NOMO-1 treated with dmso at 0.1 percent for 144 hours (cell line): ENCODE results near the gene HEATR5B.
A peak's percentile ranks its signal among the peaks of the same experiment; 100 is the strongest.

Source experiments
- DNase-seq: peaks from one replicate; lab custom pipeline; 2025; ENCODE audit not compliant: unreplicated experiment; lab: John Stamatoyannopoulos, UW

HEATR5B gene

DNA sequence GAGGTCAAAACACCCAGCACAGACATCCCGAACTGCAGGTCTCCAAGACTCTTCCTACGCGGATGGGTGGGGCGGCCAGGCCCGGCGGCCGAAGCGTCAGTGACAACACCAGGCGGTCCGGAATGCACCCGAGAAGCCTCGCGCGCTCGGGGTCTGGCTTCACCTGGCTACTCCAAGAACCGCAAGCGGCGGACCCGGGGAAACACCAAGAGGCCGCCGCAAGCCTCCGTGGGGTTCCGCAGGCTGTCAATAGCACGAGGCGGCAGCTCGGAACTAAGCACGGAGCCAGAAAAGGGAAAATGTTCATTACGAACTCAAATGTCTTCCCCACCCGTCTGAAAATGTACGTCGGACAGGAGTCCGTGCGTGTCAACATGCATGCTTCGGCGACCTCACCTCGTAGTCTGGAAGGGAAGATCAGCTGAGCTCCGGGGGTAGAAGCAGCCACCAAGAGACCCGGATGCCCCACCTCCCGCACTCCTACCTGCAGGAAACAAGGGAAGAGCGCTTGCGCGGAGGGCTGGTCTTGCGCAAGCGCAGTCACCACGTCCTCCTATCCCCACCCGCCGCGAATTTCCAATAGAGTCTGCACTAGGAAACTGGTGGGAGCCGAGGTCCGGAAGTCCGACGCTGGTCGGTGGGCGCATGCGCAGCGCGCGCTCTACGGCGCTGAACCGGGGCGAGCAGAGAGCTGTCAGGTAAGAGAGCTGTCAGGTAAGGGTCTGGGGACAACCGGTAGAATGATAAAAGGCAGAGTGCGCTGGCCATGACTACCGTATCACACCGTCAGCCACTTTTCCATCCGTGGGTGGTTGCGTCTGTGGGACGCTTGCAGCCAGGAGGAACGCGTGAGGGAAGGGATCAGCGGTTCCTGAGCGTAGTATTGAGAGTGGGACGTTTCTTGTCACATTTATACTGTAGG, at the start of gene HEATR5B, which contains the start of gene GPATCH11:
TSS of gene HEATR5B (minus strand) at position 500 of the 922 bp plus-strand sequence. CDS start 958 bp downstream, outside the sequence.
TSS of gene GPATCH11 (plus strand) at position 646 of the 922 bp plus-strand sequence. CDS start 3,864 bp downstream, outside the sequence.
- peak; percentile 94 for DNase-seq

DNA sequence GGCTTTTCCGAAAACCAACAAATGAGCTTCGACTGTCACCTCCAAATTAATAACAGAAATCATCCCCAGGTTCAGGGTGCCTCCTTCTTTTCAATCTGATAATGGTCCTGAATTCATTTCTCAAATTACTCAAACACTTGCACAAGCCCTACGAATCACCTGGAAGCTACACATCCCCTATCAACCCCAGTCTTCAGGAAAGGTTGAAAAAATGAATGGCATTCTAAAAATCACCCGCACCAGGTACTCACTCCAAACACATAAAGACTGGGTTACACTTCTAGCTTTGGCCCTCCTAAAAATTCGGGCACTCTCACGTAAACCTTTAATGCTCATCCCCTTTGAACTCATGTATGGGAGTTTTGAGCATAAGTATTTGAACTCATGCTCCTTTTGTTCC, 48.7 kb upstream of the HEATR5B start:
- DNase-seq, result no peak

DNA sequence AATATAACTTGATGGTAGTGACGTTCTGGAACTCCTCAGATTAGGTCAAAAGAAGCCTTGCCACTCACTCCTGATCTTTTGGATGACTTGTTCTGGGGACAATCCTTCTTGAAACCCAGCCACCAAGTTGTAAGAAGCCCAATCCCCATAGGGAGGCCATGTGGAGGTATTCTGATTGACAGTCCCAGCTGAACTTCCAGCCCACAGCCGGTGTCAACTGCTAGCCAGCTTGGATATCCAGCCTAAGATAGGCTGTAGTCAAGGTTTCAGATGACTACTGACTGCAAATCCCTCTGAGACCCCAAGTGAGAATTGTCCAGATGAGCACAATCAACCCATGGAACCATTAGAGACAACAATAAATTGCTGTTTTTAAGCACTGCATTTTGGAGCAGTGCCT, 41.2 kb upstream of the HEATR5B start:
- DNase-seq, result no peak

DNA sequence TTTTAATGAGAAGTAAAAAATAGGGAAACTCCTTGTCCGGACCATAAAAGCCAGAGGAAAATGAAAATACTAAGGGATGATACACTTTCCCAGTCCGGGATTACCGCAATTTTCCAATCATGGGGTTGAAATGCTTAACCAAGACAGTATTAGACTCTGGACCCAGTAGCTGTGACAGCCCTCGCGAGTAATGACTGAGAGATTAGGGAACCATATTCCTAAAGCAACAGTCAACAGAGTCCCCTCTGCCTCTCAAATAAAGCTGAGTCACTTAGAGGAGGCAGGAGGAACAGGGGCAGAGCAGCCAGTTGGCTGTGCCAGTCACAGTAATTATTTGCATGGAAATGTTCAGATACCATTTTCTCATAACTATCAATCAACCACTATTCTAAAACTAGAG, 35.0 kb upstream of the HEATR5B start:
- DNase-seq, result no peak

DNA sequence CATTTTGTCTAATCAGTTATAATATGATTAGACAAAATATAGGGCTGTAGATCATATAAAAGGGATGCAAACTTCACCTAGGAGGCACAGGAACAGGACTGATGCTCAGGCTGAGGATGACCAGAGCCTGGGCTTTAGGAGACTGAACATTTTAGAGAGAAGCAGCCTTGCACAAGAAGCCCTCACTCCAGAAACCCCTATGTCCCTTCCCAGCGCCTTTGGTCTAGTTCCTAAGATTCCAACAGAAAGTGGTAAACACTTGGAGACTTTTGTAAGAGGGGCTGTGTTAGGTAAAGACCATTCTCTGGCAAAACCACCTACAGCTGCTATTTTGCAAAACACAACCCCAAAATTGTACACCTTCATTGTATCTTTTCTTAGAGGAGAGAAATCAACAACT, 33.4 kb upstream of the HEATR5B start:
- no peak for DNase-seq

DNA sequence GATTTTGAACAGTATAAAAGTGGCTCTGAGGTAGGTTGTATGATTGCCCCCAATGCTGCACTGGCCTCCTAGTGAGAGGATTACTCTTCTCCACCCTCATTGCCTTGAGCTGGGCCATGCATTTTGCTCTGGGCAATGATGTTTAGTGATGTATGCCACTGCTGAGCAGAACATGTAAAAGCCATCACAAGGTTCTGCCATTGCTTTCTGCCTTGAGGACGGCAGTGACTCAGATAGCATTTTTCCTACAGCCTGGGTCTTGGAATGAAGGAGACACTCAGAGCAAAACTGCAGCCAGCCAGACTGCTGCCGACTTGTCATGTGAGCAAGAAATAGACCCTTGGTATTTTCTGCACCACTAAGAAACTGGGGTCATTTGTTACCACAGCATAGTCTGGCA, 27.8 kb upstream of the HEATR5B start:
- DNase-seq, result no peak

DNA sequence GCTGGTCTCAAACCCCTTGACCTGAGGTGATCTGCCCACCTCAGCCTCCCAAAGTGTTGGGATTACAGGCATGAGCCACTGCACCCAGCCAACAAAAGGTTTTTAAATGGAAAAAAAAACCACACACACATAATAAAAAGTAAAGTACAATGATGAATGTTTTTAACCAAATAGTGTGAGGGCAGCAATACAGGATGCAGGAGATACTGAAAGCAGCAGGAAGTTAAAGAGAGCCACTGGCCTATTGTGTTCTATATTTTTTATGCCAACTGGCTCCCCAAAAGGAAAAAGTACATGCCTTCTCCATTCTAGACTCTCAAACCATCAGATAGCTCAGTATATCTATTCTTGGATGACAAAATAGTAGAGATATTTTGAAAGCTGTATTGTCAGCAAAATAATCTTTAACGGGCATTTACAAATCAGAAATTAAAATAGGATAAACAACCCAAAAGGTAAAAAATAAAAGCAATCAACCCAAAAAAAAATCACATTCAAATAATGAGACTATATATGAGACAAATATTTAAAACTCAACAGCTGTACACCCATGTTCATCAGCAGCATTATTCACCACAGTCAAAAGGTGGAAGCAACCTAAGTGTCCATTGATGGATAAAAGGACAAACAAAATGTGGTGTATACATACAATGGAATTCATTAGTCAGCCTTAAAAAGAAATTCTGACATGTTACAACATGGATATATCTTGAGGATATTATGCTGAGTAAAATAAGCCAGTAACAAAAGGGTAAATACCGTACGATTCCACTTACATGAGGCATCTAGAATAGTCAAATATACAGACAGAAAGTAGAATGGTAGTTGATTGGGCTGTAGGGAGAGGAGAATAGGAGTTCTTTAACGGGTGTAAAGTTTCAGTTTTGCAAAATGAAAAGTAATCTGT, 26.4 kb upstream of the HEATR5B start:
- DNase-seq, result no peak

DNA sequence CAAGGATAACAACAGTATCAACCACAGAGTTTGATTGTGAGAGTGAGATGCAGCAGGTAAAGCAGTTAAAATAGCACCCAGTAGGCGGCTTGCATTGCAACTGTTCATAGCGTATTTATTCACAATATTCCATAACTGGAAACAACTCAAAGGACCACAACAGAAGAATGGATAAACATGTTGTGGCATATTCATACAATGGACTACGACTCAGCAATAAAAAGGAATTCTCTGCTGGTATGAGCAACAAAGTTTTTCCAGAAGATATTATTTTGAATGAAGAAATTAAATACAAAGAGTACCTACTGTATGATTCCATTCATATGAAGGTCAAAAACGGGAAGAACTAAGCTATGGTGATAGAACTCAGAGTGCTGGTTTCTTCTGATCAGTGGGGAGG, 25.4 kb upstream of the HEATR5B start:
- DNase-seq, result no peak

DNA sequence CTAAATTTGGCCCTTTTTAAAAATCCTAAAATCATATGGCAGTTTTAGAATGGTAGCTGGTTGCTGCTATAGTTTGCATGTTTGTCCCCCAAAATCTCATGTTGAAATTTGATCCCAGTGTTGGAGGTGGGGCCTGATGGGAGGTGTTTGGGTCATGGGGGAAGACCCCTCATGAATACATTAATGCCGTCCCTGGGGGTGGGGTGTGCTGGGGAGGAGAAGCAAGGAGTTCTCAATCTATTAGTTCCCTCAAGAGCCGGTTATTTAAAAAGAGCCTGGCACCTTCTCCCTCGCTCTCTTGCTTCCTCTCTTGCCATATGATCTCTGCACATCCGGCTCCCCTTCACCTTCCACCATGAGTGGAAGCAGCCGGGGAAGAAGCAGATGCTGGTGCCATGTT, 21.0 kb upstream of the HEATR5B start:
- no peak for DNase-seq

DNA sequence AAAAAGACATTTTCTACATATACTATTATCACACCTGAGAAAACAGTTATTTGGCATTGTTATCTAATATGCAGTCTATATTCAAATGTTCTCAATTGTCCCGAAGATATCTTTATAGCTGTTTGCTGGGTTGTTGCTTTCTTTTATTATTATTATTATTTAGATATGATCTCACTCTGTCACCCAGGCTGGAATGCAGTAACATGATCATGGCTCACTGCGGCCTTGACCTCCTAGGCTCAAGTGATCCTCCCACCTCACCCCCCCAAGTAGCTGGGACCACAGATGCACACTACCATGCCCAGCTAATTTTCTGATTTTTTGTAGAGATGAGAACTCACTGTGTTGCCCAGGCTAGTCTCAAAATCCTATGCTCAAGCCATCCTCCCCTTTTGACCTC, 20.0 kb upstream of the HEATR5B start:
- DNase-seq, result no peak

DNA sequence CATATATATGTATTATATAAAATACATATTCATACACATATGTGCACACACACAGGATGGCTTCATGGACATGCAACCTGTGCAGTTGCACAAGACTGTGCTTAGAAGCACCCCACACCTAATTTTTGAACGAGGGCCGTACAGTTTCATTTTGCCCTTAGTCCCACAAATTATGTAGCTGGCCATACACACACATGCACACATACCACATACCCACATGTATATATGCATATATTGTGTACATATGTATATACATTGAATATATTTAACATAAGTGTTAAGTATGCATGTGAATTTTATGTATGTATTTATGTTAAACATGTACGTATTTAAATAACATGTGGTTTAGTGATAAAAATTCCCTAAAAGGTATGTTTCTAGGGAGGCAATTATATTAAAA, 18.4 kb upstream of the HEATR5B start:
- DNase-seq, result no peak

DNA sequence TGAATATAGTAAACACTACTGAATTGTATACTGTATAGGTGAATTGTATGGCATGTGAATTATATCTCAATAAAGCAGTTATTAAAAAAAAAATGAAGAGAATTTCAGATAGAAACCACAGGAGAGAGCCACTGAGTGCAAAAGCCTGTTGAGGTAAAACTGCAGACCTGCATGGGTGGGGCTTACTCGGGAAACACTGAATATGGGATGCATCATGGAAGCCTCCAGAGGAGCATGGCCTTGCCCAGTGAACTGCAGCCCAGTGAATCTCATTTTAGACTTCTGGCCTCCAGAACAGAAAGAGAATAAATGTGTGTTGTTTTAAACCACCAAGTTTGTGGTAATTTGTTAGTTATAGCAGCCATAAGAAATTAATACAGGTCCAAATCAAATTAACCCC, 15.9 kb upstream of the HEATR5B start:
- DNase-seq, result no peak

DNA sequence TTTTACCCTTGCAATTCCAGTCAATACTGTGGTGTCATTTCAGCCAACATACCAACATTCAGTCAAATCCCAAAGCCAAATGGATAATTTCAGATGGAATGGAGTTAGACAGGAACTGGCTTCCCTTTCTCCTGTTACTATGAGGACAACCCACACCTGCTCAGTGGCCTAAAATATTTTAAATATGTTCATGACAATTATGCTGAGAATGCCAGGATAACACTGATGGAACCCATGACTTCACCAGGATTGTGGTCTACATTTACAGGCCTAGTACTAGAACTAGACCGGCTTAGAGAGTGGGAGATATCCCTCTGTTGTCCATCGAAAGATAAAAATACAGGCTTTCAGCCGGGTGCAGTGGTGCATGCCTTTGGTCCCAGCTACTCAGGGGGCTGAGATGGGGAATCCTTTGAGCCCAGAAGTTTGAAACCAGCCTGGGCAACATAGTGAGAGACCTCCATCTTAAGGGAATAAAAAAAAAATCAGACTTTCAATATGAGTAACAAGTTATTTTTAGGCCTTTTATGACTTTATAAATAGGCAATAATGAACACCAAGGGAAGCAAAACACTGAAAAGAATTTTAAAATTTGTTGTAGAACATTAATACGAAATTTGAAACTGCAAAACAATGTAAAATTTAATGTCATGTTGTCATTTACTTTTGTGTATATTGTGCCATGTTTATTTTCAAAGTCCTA, 14.4 kb upstream of the HEATR5B start:
- DNase-seq, result no peak

DNA sequence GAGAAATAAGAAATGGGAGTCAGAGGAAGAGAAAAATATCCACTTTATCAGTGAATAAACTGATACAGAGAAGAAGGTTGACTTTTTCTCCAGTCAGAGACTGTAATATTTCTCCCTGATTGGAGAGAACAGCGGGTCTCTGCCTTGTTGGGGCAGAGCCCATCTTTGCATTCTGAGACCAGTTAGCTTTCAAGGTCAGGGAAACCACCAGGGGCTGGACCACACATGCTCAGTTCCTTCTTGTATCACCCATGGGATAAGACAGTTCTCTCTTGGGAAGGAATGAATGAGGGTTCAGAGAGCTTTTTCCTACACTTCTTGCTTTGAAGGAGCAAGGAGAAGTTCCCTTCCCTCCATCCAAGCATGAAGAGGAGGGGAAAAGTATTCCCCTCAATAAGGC, 12.4 kb upstream of the HEATR5B start:
- no peak for DNase-seq

DNA sequence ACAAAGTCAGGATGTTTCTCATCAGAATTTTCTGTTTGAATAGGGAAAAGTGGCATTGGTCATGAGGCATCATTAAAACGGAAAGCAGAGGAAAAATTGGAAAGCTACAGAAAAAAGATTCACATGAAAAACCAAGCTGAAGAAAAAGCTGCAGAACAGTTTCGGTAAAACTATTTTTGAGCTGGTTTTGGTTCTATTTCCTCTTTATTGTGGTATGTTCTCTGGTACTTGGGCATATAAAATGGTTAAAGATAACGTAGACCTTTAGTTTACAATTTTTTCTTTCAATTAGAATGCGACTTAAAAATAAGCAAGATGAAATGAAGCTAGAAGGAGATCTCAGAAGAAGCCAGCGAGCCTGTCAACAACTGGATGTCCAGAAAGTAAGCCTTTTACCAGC, 7.7 kb upstream of the HEATR5B start:
- no peak for DNase-seq

DNA sequence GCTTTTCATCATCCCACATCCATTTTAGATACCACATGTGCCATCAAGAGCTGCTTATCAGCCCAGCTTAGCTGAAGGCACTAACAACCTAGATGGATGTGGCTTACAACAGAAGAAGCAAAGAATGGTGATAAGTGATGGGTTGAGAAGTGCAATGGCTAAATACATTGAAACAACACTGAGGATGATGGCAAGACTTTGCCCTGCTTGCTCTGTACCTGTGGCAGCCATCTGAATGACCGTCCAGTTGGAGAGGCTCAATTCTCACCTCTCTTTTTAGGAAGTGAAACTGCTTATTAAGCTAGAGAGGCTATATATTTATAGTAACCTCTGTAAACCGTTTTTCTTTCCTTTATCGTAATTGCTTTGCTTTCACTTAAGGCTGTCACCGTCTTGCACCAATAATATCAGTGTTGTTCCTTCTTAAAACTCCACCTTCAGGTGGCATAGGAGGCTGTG, 5.9 kb upstream of the HEATR5B start:
- DNase-seq, result peak; percentile 56

DNA sequence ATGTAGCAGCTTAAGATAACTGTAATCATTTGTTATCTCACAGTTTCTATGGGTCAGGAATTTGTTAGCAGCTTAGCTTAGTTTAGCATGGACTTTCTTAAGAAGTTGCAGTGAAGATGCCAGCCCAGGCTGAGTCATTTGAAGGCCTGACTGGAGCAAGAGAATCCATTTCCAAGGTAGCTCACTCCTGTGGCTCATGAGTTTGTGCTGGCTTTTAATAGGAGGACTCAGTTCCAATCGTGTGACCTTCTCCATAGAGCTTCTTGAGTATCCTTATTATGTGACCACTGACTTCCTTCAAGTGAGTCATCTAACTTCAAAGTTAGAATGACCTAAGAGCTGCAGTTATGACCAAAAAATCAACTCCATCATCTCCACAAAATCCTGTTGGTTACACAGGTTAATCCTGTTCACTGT, 1.6 kb upstream of the HEATR5B start:
- DNase-seq, result peak; percentile 7

DNA sequence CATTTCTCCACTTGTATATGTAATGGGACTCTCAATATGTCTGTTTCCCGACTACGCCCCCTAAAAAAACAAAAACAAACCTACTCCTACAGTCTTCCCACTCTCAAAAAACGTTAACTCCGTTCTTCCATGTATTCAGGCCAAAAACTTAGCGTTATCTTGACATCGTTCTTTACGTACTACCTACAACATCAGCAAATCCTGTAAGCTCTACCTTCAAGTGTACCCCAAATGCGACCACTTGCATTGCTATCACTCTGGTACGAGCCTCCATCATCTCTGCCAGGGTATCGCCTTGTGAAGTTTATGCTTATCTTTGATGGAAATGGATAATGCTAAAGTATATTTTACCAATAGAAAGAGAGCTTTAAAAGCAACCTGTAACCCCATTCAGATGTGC, 625 bp upstream of the HEATR5B start:
- no peak for DNase-seq

DNA sequence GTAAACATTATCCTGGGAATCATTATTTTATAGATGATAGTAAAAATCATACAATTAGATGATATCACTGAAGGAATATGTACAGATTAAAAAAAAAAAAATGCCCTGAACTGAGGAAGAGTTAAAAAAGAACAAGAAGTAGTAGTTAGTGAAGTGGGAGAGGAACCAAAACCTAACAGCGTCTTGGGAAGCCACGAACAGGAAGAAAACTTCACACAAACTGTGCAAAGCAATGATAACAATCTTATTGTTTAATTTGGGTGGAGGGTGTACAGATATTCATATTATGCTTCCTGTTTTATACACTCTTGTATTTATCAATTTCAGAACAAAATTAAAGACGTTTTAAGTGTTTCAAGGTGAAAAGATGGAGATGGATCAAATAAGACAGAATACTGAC, 3.5 kb downstream of the HEATR5B start:
- no peak for DNase-seq

DNA sequence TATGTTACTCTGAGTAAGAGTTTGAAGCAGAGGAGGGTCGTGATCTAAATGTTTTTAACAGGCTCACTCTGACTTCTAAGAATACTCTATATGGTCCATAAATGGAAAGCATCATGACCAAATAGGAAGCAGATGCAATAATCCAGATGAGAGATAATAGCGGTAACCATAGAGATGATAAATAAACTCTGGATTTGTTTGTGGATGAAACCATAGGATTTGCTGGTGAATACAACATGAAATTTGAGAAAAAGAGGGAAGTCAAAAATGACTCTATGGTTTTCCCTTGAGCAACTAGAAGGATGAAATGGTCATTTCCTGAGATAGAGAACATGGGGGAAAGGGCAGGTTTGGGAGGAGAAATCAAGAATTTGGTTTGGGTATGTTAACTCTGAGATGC, 3.9 kb downstream of the HEATR5B start:
- no peak for DNase-seq

DNA sequence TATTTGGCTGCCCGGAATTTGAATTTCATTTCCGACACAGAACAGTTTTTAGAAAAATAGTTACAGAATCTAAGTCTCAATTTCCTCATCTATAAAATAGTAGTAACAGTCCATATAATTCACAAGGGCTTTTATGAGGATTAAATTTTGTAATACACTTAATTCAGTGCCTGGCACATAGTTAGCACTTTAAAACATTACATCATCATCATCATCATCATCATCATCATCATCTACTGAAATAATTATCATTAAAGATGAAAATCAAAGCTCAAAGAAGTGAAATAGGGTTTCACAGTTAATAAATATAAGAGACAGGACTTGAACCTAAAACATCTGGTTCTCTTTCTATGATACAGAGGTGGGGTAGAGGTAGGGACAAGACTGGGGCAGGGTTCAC, 13.2 kb downstream of the HEATR5B start:
- DNase-seq, result no peak
